Measurements from ENCODE around the gene MAPKAPK2.

DNA sequence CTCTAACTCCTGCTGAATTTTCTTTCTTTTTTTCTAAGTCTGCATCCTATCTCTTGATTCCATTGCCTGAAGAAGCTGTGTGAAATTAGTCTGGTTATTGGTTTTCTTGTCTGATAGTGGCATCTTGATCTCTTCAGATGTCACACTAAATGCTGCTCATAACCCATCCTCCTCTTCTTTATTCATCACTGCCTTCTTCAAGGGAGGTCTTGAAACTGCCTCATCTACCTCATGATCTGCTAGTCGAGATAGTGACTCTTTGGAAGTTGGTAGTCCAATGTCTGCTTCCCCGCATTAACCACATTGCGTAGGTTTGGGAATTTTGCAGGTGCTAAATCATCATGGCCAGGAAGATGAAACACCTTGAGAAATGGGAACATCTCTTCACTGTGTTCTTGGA lies 33.7 kb upstream of the MAPKAPK2 start:
- TF ChIP-seq, protein P1, sequence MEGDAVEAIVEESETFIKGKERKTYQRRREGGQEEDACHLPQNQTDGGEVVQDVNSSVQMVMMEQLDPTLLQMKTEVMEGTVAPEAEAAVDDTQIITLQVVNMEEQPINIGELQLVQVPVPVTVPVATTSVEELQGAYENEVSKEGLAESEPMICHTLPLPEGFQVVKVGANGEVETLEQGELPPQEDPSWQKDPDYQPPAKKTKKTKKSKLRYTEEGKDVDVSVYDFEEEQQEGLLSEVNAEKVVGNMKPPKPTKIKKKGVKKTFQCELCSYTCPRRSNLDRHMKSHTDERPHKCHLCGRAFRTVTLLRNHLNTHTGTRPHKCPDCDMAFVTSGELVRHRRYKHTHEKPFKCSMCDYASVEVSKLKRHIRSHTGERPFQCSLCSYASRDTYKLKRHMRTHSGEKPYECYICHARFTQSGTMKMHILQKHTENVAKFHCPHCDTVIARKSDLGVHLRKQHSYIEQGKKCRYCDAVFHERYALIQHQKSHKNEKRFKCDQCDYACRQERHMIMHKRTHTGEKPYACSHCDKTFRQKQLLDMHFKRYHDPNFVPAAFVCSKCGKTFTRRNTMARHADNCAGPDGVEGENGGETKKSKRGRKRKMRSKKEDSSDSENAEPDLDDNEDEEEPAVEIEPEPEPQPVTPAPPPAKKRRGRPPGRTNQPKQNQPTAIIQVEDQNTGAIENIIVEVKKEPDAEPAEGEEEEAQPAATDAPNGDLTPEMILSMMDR (IDR thresholded peaks at IDR 0.05): no peak
- TF ChIP-seq POLR2A (IDR thresholded peaks at IDR 0.05): no peak
- TF ChIP-seq POLR2AphosphoS5 (IDR thresholded peaks at IDR 0.05): no peak

All from sigmoid colon (tissue), 4 donors.